ENCODE results near the gene NOX4. TPM values are rescaled to one million over a fixed set of nuclear protein-coding genes. Genes with fewer than 3 reads are reported as not detected.

Gene NOX4
- total RNA-seq, 1 donor from 2014 or later, result 3.7 TPM

DNA sequence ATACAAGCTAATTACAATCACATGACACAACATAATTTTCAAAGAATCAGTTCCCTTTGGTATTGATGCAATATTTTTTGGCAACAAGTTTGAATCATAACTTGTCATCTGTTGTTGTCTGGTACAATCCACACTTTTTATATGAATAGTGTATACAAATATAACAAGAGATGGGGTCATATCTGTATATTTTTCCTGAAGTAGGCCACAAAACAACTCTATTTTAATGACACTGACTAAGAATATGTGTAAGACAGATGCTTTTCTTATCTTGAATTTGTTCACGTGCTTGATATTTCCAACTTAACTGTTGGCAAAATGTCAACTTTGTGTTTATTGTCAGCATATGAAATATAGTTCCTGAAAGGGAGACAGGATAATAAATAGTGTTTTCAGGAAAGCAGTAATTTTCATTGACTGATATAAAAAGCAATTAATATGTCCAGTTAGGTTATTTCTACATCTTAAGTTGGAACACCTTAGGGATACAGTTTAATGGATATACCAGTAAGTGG, 27.9 kb downstream of the NOX4 start:
- TF ChIP-seq, protein P1, sequence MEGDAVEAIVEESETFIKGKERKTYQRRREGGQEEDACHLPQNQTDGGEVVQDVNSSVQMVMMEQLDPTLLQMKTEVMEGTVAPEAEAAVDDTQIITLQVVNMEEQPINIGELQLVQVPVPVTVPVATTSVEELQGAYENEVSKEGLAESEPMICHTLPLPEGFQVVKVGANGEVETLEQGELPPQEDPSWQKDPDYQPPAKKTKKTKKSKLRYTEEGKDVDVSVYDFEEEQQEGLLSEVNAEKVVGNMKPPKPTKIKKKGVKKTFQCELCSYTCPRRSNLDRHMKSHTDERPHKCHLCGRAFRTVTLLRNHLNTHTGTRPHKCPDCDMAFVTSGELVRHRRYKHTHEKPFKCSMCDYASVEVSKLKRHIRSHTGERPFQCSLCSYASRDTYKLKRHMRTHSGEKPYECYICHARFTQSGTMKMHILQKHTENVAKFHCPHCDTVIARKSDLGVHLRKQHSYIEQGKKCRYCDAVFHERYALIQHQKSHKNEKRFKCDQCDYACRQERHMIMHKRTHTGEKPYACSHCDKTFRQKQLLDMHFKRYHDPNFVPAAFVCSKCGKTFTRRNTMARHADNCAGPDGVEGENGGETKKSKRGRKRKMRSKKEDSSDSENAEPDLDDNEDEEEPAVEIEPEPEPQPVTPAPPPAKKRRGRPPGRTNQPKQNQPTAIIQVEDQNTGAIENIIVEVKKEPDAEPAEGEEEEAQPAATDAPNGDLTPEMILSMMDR (conservative IDR thresholded peaks at IDR 0.05), result no peak
- Mint-ChIP-seq H3K27ac (no peak overlapping the region), H3K9me3 (no peaks in the 10 kb centered on the region), H3K4me3 (no peak overlapping the region), H3K27me3 (no peaks in the 10 kb centered on the region), H3K4me1 (ENCODE audit: unreplicated experiment) (no peaks in the 10 kb centered on the region), H3K36me3 (no peaks in the 10 kb centered on the region)
- no peak for DNase-seq (ENCODE audit: extremely low spot score, unreplicated experiment)

DNA sequence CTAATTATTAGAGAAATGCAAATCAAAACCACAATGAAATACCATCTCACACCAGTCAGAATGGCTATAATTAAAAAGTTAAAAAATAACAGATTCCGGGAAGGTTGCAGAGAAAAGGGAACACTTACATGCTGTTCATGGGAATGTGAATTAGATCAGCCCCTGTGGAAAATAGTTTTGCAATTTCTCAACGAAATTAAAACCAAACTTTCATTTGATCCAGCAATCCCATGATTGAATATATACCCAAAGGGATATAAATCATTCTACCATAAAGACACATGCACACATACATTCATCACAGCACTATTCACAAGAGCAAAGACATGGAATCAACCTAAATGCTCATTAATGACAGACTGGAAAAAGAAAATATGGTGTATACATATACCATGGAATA, 32.5 kb downstream of the NOX4 start:
- Mint-ChIP-seq H3K36me3 (peaks cover 3% of the 10 kb centered on the region), H3K27ac (no peak overlapping the region), H3K27me3 (no peaks in the 10 kb centered on the region), H3K4me1 (ENCODE audit: unreplicated experiment) (no peaks in the 10 kb centered on the region), H3K4me3 (no peak overlapping the region), H3K9me3 (no peaks in the 10 kb centered on the region)
- TF ChIP-seq, protein P1 (conservative IDR thresholded peaks at IDR 0.05), result no peak
- DNase-seq (ENCODE audit: extremely low spot score, unreplicated experiment), result no peak

DNA sequence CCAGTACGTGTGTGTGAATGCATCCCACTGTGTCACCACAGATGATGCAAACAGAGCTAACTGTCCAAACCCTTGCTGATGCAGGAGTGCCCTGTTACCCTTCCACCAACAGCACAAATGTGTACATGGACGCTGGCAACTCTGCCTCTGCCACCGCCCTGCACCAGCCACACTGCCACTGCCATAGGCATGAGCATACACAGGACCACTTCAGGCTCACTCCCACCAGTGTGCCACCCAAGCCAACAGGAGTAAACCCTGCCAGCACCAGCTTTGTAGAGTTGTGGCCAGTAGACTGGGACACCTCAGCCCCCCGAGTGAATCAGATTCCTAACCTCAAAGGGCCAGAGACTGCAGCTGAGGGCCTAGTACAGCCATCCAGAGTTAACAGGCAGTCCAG, 34.0 kb downstream of the NOX4 start:
- Mint-ChIP-seq H3K27ac (no peak overlapping the region), H3K9me3 (no peaks in the 10 kb centered on the region), H3K4me1 (ENCODE audit: unreplicated experiment) (peaks cover 3% of the 10 kb centered on the region), H3K27me3 (no peaks in the 10 kb centered on the region), H3K4me3 (no peak overlapping the region), H3K36me3 (peaks cover 3% of the 10 kb centered on the region)
- no peak for DNase-seq (ENCODE audit: extremely low spot score, unreplicated experiment)
- TF ChIP-seq, protein P1 (conservative IDR thresholded peaks at IDR 0.05), result no peak

DNA sequence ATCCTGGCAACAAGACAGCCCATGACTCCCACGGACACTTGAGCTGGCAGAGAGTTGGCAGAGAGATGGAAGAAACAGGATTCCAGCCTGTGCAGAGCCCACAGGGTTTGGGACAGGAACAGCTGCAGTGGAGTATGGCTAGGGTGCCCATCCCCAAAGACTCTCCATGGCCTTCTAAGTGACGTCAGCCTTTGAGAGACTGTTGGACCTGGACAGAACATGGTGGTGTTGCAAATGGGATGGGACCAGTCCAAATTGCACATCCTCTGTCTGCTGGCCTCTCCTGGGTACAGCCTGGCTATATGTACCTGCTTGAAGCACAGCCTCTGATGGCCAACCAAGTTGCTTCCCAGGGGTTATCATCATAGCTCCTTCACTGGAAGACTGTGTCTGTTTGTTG, 34.5 kb downstream of the NOX4 start:
- no peak for DNase-seq (ENCODE audit: extremely low spot score, unreplicated experiment)
- peaks cover 3% of the 10 kb centered on the region for H3K36me3 Mint-ChIP-seq
- H3K27ac Mint-ChIP-seq, result no peak overlapping the region
- TF ChIP-seq, protein P1 (conservative IDR thresholded peaks at IDR 0.05), result no peak
- no peak overlapping the region for H3K4me3 Mint-ChIP-seq
- H3K27me3 Mint-ChIP-seq, result no peaks in the 10 kb centered on the region
- peaks cover 3% of the 10 kb centered on the region for H3K4me1 Mint-ChIP-seq (ENCODE audit: unreplicated experiment)
- no peaks in the 10 kb centered on the region for H3K9me3 Mint-ChIP-seq

DNA sequence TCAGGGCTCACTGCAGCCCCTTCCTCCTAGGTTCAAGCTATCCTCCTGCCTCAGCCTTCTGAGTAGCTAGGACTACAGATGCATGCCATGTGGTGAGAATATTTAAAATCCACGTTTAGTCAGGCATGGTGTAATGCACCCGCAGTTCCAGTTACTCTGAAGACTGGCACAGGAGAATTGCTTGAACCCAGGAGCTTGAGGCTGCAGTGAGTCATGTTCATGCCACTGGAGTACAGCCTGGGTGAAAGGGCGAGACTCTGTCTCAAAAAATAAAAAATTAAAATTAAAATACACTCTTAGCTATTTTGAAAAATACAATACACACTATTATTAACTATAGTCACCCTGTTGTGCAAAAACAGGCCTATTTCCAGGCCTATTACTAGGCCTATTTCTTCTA, 38.4 kb downstream of the NOX4 start:
- no peak overlapping the region for H3K27ac Mint-ChIP-seq

More for the DNA sequence above, 38.4 kb downstream of the NOX4 start:
- H3K27me3 Mint-ChIP-seq, result no peaks in the 10 kb centered on the region
- TF ChIP-seq, protein P1 (conservative IDR thresholded peaks at IDR 0.05), result no peak
- H3K4me3 Mint-ChIP-seq, result no peak overlapping the region
- H3K36me3 Mint-ChIP-seq, result peaks cover 3% of the 10 kb centered on the region
- no peaks in the 10 kb centered on the region for H3K9me3 Mint-ChIP-seq
- no peak for DNase-seq (ENCODE audit: extremely low spot score, unreplicated experiment)
- peaks cover 3% of the 10 kb centered on the region for H3K4me1 Mint-ChIP-seq (ENCODE audit: unreplicated experiment)
